ENCODE data around the gene AGAP1.

The AGAP1 gene

DNA sequence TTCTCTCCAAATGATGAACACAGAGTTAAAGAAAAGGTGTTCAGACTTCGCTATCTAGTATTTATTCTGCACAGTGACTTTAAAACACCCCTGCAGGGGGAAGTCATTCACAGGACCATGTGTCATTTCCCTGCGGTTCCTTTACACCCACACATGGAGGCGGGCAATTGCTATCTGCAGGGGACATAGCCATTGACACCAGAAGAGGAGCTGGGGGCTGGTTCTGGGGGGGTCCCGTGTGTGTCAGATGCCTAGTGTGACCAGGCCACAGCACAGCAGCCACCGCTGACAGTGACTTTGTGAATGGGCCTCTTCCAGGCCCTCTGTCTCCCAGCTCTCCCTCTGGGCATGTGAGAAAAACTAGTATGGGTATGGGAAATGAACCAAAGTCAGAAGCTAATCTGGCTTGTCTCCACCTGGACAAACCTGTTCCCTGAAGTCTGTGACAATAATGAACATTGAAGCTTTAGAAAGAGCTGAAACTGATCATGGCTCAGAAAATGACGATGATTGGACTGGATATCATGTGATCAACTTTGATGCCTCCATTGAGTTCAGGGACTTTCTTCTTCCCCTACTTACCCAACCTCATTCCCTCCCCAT is 681.8 kb downstream of the AGAP1 start:
- DNase-seq (ENCODE audit: low read depth in 2 of 2), result no peak
- TF ChIP-seq, protein P1, sequence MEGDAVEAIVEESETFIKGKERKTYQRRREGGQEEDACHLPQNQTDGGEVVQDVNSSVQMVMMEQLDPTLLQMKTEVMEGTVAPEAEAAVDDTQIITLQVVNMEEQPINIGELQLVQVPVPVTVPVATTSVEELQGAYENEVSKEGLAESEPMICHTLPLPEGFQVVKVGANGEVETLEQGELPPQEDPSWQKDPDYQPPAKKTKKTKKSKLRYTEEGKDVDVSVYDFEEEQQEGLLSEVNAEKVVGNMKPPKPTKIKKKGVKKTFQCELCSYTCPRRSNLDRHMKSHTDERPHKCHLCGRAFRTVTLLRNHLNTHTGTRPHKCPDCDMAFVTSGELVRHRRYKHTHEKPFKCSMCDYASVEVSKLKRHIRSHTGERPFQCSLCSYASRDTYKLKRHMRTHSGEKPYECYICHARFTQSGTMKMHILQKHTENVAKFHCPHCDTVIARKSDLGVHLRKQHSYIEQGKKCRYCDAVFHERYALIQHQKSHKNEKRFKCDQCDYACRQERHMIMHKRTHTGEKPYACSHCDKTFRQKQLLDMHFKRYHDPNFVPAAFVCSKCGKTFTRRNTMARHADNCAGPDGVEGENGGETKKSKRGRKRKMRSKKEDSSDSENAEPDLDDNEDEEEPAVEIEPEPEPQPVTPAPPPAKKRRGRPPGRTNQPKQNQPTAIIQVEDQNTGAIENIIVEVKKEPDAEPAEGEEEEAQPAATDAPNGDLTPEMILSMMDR (IDR thresholded peaks at IDR 0.05; ENCODE audit: low read depth, low read length), result no peak
- H3K4me3 ChIP-seq (replicated peaks in 1 of 2; ENCODE audit: low read depth in 2 of 2, low read length in 2 of 2), result no peak overlapping the region

- H3K4me3 ChIP-seq (replicated peaks in 1 of 2; ENCODE audit: low read depth in 2 of 2, low read length in 2 of 2), result no peak overlapping the region
- TF ChIP-seq, protein P1 (IDR thresholded peaks at IDR 0.05; ENCODE audit: low read depth, low read length), result peak; percentile 59
- DNase-seq (ENCODE audit: low read depth in 2 of 2), result peak; percentile 35 to 40
These were observed 682.6 kb downstream of the AGAP1 start for GRCh38 chr2:236176417-236176816.

DNA sequence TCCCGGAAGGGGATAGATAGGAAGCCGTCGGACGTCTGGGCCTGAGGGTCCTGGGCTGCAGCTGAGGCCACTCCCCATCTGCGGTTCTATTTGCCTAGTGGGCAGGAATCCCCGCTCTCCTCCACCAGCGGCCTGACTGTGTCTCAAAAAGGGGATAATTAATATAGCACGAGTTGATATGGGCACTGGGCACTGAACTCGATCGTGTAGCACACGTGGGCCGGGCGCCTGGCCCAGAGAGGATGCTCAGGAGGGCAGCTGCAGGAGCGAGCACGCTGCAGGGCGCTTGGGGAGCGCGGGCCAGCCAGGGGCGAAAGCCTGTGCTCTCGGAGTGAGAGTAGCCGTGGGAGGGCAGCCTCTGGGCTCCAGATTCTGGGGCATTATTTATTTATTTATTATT is 683.1 kb downstream of the AGAP1 start:
- DNase-seq (ENCODE audit: low read depth in 2 of 2), result no peak
- H3K4me3 ChIP-seq (replicated peaks in 1 of 2; ENCODE audit: low read depth in 2 of 2, low read length in 2 of 2), result no peak overlapping the region
- TF ChIP-seq, protein P1 (IDR thresholded peaks at IDR 0.05; ENCODE audit: low read depth, low read length), result no peak

- peak; percentile 36 to 39 for DNase-seq (ENCODE audit: low read depth in 2 of 2)
- TF ChIP-seq, protein P1 (IDR thresholded peaks at IDR 0.05; ENCODE audit: low read depth, low read length), result peak; percentile 47
- H3K4me3 ChIP-seq (replicated peaks in 1 of 2; ENCODE audit: low read depth in 2 of 2, low read length in 2 of 2), result no peak overlapping the region
These were observed 683.7 kb downstream of the AGAP1 start for GRCh38 chr2:236177604-236177966.

GRCh38 chr2:236177967-236178889 is 684.4 kb downstream of the AGAP1 start:
- DNase-seq (ENCODE audit: low read depth in 2 of 2), result peak; percentile 59 to 65
- TF ChIP-seq, protein P1 (IDR thresholded peaks at IDR 0.05; ENCODE audit: low read depth, low read length), result peak; percentile 84
- H3K4me3 ChIP-seq (replicated peaks in 1 of 2; ENCODE audit: low read depth in 2 of 2, low read length in 2 of 2), result peak overlapping the region; percentile 46 to 53

DNA sequence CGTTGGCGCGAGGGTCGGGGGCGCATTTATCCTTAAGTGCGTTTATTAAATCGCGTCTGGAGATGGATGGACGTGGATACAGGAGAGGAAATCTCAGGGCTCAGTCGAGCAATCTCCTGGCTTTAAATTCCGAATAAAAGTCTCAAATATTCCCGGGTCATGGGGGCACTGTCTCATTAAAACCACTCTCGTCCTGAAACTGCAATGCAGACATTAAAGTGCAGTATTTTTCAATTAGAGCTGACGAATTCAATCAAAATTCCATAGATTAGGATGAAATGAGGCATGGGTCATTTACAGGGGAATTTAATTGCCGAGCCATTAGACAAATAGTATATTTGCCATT is 685.0 kb downstream of the AGAP1 start:
- TF ChIP-seq, protein P1 (IDR thresholded peaks at IDR 0.05; ENCODE audit: low read depth, low read length), result no peak
- H3K4me3 ChIP-seq (replicated peaks in 1 of 2; ENCODE audit: low read depth in 2 of 2, low read length in 2 of 2), result peak overlapping the region; percentile 46 to 53
- no peak for DNase-seq (ENCODE audit: low read depth in 2 of 2)

All from cardiac fibroblast (primary cell).